ENCODE data around the gene XKR8. TPM values are rescaled to one million over a fixed set of nuclear protein-coding genes. Genes with fewer than 3 reads are reported as not detected.

The XKR8 gene, protein sequence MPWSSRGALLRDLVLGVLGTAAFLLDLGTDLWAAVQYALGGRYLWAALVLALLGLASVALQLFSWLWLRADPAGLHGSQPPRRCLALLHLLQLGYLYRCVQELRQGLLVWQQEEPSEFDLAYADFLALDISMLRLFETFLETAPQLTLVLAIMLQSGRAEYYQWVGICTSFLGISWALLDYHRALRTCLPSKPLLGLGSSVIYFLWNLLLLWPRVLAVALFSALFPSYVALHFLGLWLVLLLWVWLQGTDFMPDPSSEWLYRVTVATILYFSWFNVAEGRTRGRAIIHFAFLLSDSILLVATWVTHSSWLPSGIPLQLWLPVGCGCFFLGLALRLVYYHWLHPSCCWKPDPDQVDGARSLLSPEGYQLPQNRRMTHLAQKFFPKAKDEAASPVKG
- total RNA-seq: 2.8 and 3.3 TPM in 2 replicates

DNA sequence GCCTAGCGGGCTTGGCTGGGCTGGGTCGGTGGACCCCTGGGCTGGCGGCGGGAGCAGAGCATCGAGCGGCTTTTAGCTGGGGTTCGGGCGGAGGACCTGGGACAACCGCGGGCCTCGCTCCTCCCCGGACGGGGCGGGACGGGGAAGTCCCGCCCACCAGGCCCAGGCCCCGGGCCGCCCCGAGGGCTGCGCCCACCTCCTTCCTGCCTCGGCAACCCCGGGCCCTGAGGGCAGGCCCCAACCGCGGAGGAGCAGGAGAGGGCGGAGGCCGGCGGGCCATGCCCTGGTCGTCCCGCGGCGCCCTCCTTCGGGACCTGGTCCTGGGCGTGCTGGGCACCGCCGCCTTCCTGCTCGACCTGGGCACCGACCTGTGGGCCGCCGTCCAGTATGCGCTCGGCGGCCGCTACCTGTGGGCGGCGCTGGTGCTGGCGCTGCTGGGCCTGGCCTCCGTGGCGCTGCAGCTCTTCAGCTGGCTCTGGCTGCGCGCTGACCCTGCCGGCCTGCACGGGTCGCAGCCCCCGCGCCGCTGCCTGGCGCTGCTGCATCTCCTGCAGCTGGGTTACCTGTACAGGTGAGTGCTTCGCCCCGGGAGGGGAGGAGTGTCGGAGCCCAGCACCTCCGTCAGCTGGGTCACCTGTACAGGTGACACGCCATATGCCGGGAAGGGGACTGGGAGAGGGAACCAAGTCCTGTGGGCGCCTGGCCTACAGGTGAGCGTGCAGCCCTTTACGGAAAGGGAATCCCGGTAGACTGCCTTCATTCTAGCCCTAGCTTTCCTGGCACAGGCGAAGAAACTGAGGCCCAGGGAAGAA lies at the start of gene XKR8:
TSS of gene XKR8 (plus strand) at position 182 of the 812 bp plus-strand sequence. CDS start at position 279, 97 bp downstream.

DNA sequence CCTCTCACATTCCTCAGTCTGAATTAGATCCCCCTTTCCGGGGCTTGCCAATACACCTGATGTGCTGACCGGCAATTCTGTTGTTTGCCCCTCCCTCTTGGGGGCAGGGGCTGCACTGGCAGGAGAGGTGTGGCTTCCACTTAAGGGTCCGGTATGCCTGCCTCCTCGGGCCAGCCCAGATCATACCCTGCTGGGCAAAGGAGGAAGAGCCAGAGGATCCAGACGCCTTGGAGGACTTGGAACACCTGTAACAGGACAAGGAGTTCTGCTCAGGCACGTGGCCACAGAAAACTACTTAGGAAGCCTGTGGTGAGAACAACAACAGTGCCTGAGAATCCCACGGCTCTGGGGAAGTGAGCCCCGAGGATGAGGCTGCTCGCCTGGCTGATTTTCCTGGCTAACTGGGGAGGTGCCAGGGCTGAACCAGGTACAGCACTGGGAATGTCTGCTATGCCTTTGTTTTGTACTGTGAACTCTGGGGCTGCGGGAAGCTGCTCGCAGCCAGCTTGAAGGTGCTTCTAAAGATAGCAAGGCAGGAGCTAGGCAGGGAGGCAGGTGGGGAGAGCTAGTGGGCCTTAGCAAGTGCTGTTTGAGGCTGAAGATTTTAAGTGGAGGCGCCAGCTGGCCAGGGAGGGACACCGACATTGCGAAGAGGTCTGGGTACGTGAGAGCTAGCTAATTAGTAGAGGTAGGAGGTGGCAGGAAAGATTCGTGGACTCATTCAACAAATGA lies 24.8 kb upstream of the XKR8 start, which contains the start of gene SMPDL3B:
TSS of gene SMPDL3B (plus strand) at position 183 of the 732 bp plus-strand sequence. CDS start at position 367, 184 bp downstream.

Other genes starting within 250 kb of the XKR8 start
- 12.9 and 15.4 TPM in 2 replicates for gene FAM76A, start 234.0 kb upstream of the XKR8 start, total RNA-seq
- 46.2 and 53.1 TPM in 2 replicates for gene STX12, start 186.8 kb upstream of the XKR8 start, total RNA-seq
- 39.1 and 39.7 TPM in 2 replicates for gene PPP1R8, start 129.2 kb upstream of the XKR8 start, total RNA-seq
- gene THEMIS2, start 87.4 kb upstream of the XKR8 start, total RNA-seq: 5.2 and 7.5 TPM in 2 replicates
- 20.2 and 21.5 TPM in 2 replicates for gene RPA2, start 45.4 kb upstream of the XKR8 start, total RNA-seq
- gene SMPDL3B, start 25.0 kb upstream of the XKR8 start, total RNA-seq: under 0.01 TPM in 1 of 2 replicates, not detected in the other
- 8.1 and 8.5 TPM in 2 replicates for gene EYA3, start 128.6 kb downstream of the XKR8 start, total RNA-seq
- not detected in 2 replicates for gene PTAFR, start 216.7 kb downstream of the XKR8 start, total RNA-seq